Thymus (tissue), 11 donors: ENCODE results near the gene SLC28A1. TPM values are rescaled to one million over a fixed set of nuclear protein-coding genes. Genes with fewer than 3 reads are reported as not detected.
"Not testable (repeated sequence)": the region's sequence is repeated elsewhere in the genome, so short reads cannot be mapped to it uniquely, and the experiment has no call there.

ENCODE experiments used
- DNase-seq, 9 donors: peaks; one replicate each; pipeline ENCODE4 v3.0.0-alpha.2; 2013; ENCODE audit warnings: low spot score in 9 of 9, low read depth in 6 of 9, missing footprints in 1 of 9
- H3K27ac ChIP-seq, 2 donors: one replicate each; pipeline ENCODE4 v1.5.1; 2013; ENCODE audit warnings: control low read depth in 1 of 2, low read depth in 1 of 2, low read length in 1 of 2, mild to moderate bottlenecking in 1 of 2, moderate library complexity in 1 of 2
- H3K27me3 ChIP-seq, 2 donors: one replicate each; pipeline ENCODE4 v1.5.1; 2013; ENCODE audit warnings: low read length in 1 of 2; ENCODE audit not compliant: control insufficient read depth in 2 of 2, insufficient read depth in 1 of 2
- H3K36me3 ChIP-seq, 2 donors: one replicate each; pipeline ENCODE4 v1.5.1; 2013; ENCODE audit warnings: low read length in 1 of 2, mild to moderate bottlenecking in 1 of 2, moderate library complexity in 1 of 2; ENCODE audit not compliant: control insufficient read depth in 2 of 2, insufficient read depth in 2 of 2
- H3K4me1 ChIP-seq, 2 donors: one replicate each; pipeline ENCODE4 v1.5.1; 2013; ENCODE audit warnings: low read length in 2 of 2; ENCODE audit not compliant: control insufficient read depth in 2 of 2, insufficient read depth in 2 of 2
- H3K4me3 ChIP-seq, 2 donors: one replicate each; pipeline ENCODE4 v1.5.1; 2013; ENCODE audit warnings: low read length in 2 of 2, control low read depth in 1 of 2, mild to moderate bottlenecking in 1 of 2
- H3K9me3 ChIP-seq, 2 donors: one replicate each; pipeline ENCODE4 v1.5.1; 2013; ENCODE audit warnings: low read length in 1 of 2, mild to moderate bottlenecking in 1 of 2; ENCODE audit not compliant: control insufficient read depth in 2 of 2, insufficient read depth in 1 of 2
- WGBS: extraction: QIAGEN DNeasy Blood & Tissue Kit; methylation state at CpG from one replicate; pipeline ENCODE4 v1.1.7; 2013; 5-methylcytosine and 5-hydroxymethylcytosine counted together
- polyA plus RNA-seq: library from polyadenylated mRNA; stranded (reverse); fragments of 200-250 nt; gene quantifications from one replicate; pipeline ENCODE4 v1.2.3, GENCODE V29; 2013
- total RNA-seq: library from RNA; stranded (reverse); fragments of 120-200 nt; gene quantifications from one replicate; pipeline ENCODE4 v1.2.4, GENCODE V29; 2013
- donor health status: healthy.

Gene SLC28A1
- total and polyA plus RNA-seq, 2 donors: 0.05 to 0.18 TPM

GRCh38 chr15:84982301-84982920, 97.9 kb downstream of the SLC28A1 start:
- DNase-seq: peak in 1 of 9 donors; percentile 51
- Histone ChIP-seq H3K4me3 (peak overlapping the region; percentile 42 to 83), H3K9me3 (peaks cover 0 to 3% of the 10 kb centered on the region in 2 donors), H3K36me3 (no peaks in the 10 kb centered on the region), H3K27ac (peak overlapping the region in 1 of 2 donors; percentile 36), H3K27me3 (peaks cover 25 to 43% of the 10 kb centered on the region in 2 donors), H3K4me1 (peaks cover 12 to 24% of the 10 kb centered on the region in 2 donors)
- WGBS: 13% methylated on average over 46 of the region's 46 CpGs

- Histone ChIP-seq H3K4me3 (no peak overlapping the region), H3K4me1 (peaks cover 12 to 24% of the 10 kb centered on the region in 2 donors), H3K36me3 (no peaks in the 10 kb centered on the region), H3K9me3 (peaks cover 0 to 3% of the 10 kb centered on the region in 2 donors), H3K27ac (no peak overlapping the region), H3K27me3 (peaks cover 25 to 42% of the 10 kb centered on the region in 2 donors)
- 92% methylated on average over 4 of the region's 4 CpGs for WGBS
- DNase-seq: no peak
Measured at GRCh38 chr15:84983294-84983693, 98.8 kb downstream of the SLC28A1 start.

DNA sequence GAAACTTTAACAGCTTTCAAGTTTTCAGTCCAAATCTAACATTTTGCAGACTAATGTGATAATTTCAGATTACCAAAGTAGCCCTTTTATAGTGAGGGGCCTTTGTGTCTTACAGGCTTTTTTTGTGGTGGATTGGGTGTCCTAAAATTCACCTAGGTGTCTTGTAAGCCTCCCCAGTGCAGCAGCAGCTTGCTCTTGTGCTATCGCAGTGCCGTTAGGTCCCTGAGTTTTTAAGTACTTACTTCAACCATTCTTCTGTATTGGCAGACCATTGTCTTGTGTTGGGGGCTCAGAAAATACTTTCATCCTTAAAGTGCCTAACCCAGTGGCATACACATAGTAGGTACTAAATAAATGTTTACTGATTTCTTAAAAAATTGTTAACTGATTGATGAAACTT, 99.2 kb downstream of the SLC28A1 start:
- Histone ChIP-seq H3K27me3 (peaks cover 25 to 38% of the 10 kb centered on the region in 2 donors), H3K9me3 (peaks cover 0 to 3% of the 10 kb centered on the region in 2 donors), H3K27ac (no peak overlapping the region), H3K4me1 (peaks cover 12 to 21% of the 10 kb centered on the region in 2 donors), H3K36me3 (no peaks in the 10 kb centered on the region), H3K4me3 (no peak overlapping the region)
- DNase-seq: no peak
- WGBS: 97% methylated on average over 2 of the region's 2 CpGs

DNA sequence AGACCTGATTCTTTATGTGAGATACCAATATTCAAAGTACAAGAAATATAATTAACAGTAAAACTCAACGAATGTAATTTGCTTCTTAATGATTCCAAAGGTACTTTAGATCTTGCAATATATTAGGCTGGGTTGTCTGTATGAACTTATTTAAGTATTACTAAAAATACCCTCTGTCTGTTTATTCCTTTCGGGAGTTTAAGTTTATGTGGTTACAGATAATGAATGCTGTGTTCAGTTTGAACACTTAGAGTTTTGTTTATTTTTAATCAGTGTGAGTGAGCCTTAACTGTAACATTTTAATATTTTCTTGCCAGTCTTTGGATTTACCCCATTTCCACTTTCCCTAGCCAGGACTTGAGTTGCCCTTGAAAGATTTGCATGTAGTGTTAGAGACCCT, 100.7 kb downstream of the SLC28A1 start:
- H3K27ac ChIP-seq: no peak overlapping the region
- DNase-seq: no peak
- H3K4me3 ChIP-seq: no peak overlapping the region
- peaks cover 0 to 2% of the 10 kb centered on the region in 2 donors for H3K9me3 ChIP-seq
- WGBS: 94% methylated on average over 2 of the region's 2 CpGs
- peaks cover 8 to 9% of the 10 kb centered on the region in 2 donors for H3K4me1 ChIP-seq
- H3K36me3 ChIP-seq: no peaks in the 10 kb centered on the region
- H3K27me3 ChIP-seq: peaks cover 21 to 24% of the 10 kb centered on the region in 2 donors

DNA sequence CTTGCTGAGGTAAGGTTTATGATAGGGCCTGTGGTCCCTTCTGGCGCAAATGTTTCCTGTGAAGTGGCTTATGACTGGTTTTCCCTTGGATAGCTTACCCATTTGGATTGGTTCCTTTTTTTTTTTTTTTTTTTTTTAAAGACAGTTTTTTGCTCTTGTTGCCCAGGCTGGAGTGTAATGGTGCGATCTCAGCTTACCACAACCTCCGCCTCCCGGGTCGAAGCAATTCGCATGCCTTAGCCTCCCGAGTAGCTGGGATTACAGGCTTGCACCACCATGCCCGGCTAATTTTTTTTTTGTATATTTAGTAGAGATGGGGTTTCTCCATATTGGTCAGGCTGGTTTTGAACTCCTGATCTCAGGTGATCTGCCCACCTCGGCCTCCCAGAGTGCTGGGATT, 102.9 kb downstream of the SLC28A1 start:
- not testable (repeated sequence) for H3K36me3 ChIP-seq, H3K27ac ChIP-seq, H3K4me1 ChIP-seq, DNase-seq, H3K4me3 ChIP-seq, H3K9me3 ChIP-seq
- peaks cover 9 to 10% of the 10 kb centered on the region in 2 donors for H3K27me3 ChIP-seq
- WGBS: 98% methylated on average over 9 of the region's 9 CpGs

- no peaks in the 10 kb centered on the region for H3K9me3 ChIP-seq
- DNase-seq: no peak
- H3K36me3 ChIP-seq: no peaks in the 10 kb centered on the region
- H3K4me1 ChIP-seq: no peaks in the 10 kb centered on the region
- no peak overlapping the region for H3K4me3 ChIP-seq
- peaks cover 3 to 4% of the 10 kb centered on the region in 2 donors for H3K27me3 ChIP-seq
- peak overlapping the region in 1 of 2 donors; percentile 15 for H3K27ac ChIP-seq
- 87% methylated on average over 3 of the region's 3 CpGs for WGBS
Measured at GRCh38 chr15:84987949-84988624, 103.6 kb downstream of the SLC28A1 start.

GRCh38 chr15:84988909-84989644, 104.6 kb downstream of the SLC28A1 start:
- Histone ChIP-seq H3K36me3 (no peaks in the 10 kb centered on the region), H3K27ac (no peak overlapping the region), H3K27me3 (no peaks in the 10 kb centered on the region), H3K4me3 (no peak overlapping the region), H3K4me1 (no peaks in the 10 kb centered on the region), H3K9me3 (no peaks in the 10 kb centered on the region)
- DNase-seq: no peak
- WGBS: 98% methylated on average over 2 of the region's 2 CpGs

- Histone ChIP-seq H3K4me1 (no peaks in the 10 kb centered on the region), H3K27ac (no peak overlapping the region), H3K36me3 (no peaks in the 10 kb centered on the region), H3K4me3 (no peak overlapping the region), H3K9me3 (no peaks in the 10 kb centered on the region), H3K27me3 (no peaks in the 10 kb centered on the region)
- 94% methylated on average over 1 of the region's 1 CpG for WGBS
- DNase-seq: no peak
Measured at GRCh38 chr15:84990507-84990906, 106.0 kb downstream of the SLC28A1 start.
